NT2/D1 (cell line): Measurements from ENCODE around the gene DNAJB13.

Experiments used
- SUZ12 ChIP-seq: IDR thresholded peaks from 2 replicates; pipeline ENCODE4 v1.6.1; 2011; ENCODE audit not compliant: insufficient read length, insufficient read depth; ENCODE audit errors: extremely low read depth
- YY1 ChIP-seq: IDR thresholded peaks from 2 replicates; pipeline ENCODE4 v1.6.1; 2011; ENCODE audit not compliant: insufficient read length, insufficient read depth
- ZNF274 ChIP-seq: IDR thresholded peaks from 2 replicates; pipeline ENCODE4 v1.6.1; 2011; ENCODE audit warnings: mild to moderate bottlenecking, low read depth, low read length

GRCh38 chr11:74002832-74003231 is 52.0 kb downstream of the DNAJB13 start:
- TF ChIP-seq SUZ12 (no peak), YY1 (no peak), ZNF274 (no peak)
